Activated CD8-positive, alpha-beta T cell treated with anti-CD3 and anti-CD28 coated beads for 36 hours (primary cell): ENCODE measurements around the gene DNM3. TPM values are rescaled to one million over a fixed set of nuclear protein-coding genes. Genes with fewer than 3 reads are reported as not detected.

Source experiments
- ATAC-seq: fragments of 200-7000 bp; cut with Tn5 transposase; one replicate; pipeline ENCODE4 v1.10.0; 2021; ENCODE audit warnings: mild to moderate bottlenecking, moderate library complexity
- CTCF ChIA-PET: fragments of 350-600 bp; sonication (Branson Sonifier 250); formaldehyde crosslinking; loops from one replicate; lab custom pipeline; 2021; ENCODE audit warnings: antibody characterized with exemption; lab: Charles Lee
- POLR2A ChIA-PET: fragments of 350-600 bp; sonication (Branson Sonifier 250); formaldehyde crosslinking; loops from one replicate; lab custom pipeline; 2021; ENCODE audit warnings: antibody characterized with exemption; lab: Charles Lee
- DNase-seq: peaks from one replicate; pipeline ENCODE4 v3.0.0-alpha.2; 2020
- H3K27ac Mint-ChIP-seq: one replicate; pipeline ENCODE4 v1.8.0; 2021; ENCODE audit warnings: mild to moderate bottlenecking, mixed read lengths
- H3K27me3 Mint-ChIP-seq: one replicate; pipeline ENCODE4 v1.8.0; 2021; ENCODE audit warnings: mixed read lengths
- H3K36me3 Mint-ChIP-seq: one replicate; pipeline ENCODE4 v1.8.0; 2021; ENCODE audit warnings: low read depth, mixed read lengths
- H3K4me1 Mint-ChIP-seq: one replicate; pipeline ENCODE4 v1.8.0; 2021; ENCODE audit warnings: low read depth, mixed read lengths
- H3K4me3 Mint-ChIP-seq: one replicate; pipeline ENCODE4 v1.8.0; 2021; ENCODE audit warnings: mild to moderate bottlenecking, moderate library complexity, mixed read lengths
- H3K9me3 Mint-ChIP-seq: one replicate; pipeline ENCODE4 v1.8.0; 2021; ENCODE audit warnings: mixed read lengths
- CTCF ChIP-seq: fragments of 200-600 bp; IDR thresholded peaks from one replicate; pipeline ENCODE4 v1.8.0; 2022; ENCODE audit warnings: antibody characterized with exemption, mild to moderate bottlenecking
- intact Hi-C: fragments of 100-400 bp; cut with micrococcal nuclease; formaldehyde crosslinking; loops from one replicate; pipeline ENCODE4 v1.10.0; 2022
- total RNA-seq, 2 experiments: library from RNA; stranded (reverse); gene quantifications; one replicate each; pipeline ENCODE4 v1.2.3, GENCODE V29; 2021

Gene DNM3
- total RNA-seq, 2 experiments from 2014 or later, result 0.58 to 1.1 TPM

GRCh38 chr1:171850651-171851350 lies 9.5 kb downstream of the DNM3 start:
- H3K27me3 Mint-ChIP-seq, result peaks cover 3% of the 10 kb centered on the region
- H3K27ac Mint-ChIP-seq, result no peak overlapping the region
- no peaks in the 10 kb centered on the region for H3K4me1 Mint-ChIP-seq
- TF ChIP-seq CTCF, result no peak
- POLR2A ChIA-PET, result no interaction called here
- H3K36me3 Mint-ChIP-seq, result no peaks in the 10 kb centered on the region
- intact Hi-C loops, result no loop called here
- CTCF ChIA-PET, result interaction anchor here (0.7 to 1.2 kb wide), 2 partner anchors 49 to 66 kb away, joined by 3 read pairs; no protein-coding TSS in a partner anchor
- DNase-seq, result no peak
- H3K9me3 Mint-ChIP-seq, result no peaks in the 10 kb centered on the region
- no peak overlapping the region for H3K4me3 Mint-ChIP-seq
- ATAC-seq, result no peak

- Mint-ChIP-seq H3K27ac (no peak overlapping the region), H3K27me3 (peaks cover 8% of the 10 kb centered on the region), H3K4me3 (no peak overlapping the region), H3K9me3 (no peaks in the 10 kb centered on the region), H3K36me3 (no peaks in the 10 kb centered on the region), H3K4me1 (no peaks in the 10 kb centered on the region)
- CTCF ChIA-PET, result no interaction called here
- DNase-seq, result no peak
- no peak for ATAC-seq
- no peak for TF ChIP-seq CTCF
- intact Hi-C loops, result no loop called here
- POLR2A ChIA-PET, result no interaction called here
These were observed 11.0 kb downstream of the DNM3 start for GRCh38 chr1:171852272-171852671.

- H3K9me3 Mint-ChIP-seq, result no peaks in the 10 kb centered on the region
- CTCF ChIA-PET, result no interaction called here
- POLR2A ChIA-PET, result no interaction called here
- no peak for TF ChIP-seq CTCF
- no peak for ATAC-seq
- no peak overlapping the region for H3K4me3 Mint-ChIP-seq
- intact Hi-C loops, result no loop called here
- peaks cover 12% of the 10 kb centered on the region for H3K27me3 Mint-ChIP-seq
- H3K36me3 Mint-ChIP-seq, result peaks cover 5% of the 10 kb centered on the region
- no peak for DNase-seq
- H3K27ac Mint-ChIP-seq, result no peak overlapping the region
- no peaks in the 10 kb centered on the region for H3K4me1 Mint-ChIP-seq
These were observed 14.1 kb downstream of the DNM3 start for GRCh38 chr1:171855381-171855780.

GRCh38 chr1:171858696-171859095 lies 17.4 kb downstream of the DNM3 start:
- Mint-ChIP-seq H3K4me1 (no peaks in the 10 kb centered on the region), H3K36me3 (peaks cover 5% of the 10 kb centered on the region), H3K9me3 (no peaks in the 10 kb centered on the region), H3K27ac (no peak overlapping the region), H3K27me3 (peaks cover 12% of the 10 kb centered on the region), H3K4me3 (no peak overlapping the region)
- CTCF ChIA-PET, result interaction anchor here (1.2 to 1.5 kb wide), 3 partner anchors 14 to 125 kb away, joined by 4 to 5 read pairs (median 5); no protein-coding TSS in a partner anchor
- ATAC-seq (no peak), DNase-seq (no peak)
- intact Hi-C loops, result no loop called here
- no peak for TF ChIP-seq CTCF
- POLR2A ChIA-PET, result interaction anchor here (0.7 kb wide), 1 partner anchor 28 kb away, joined by 3 read pairs; no protein-coding TSS in a partner anchor

- H3K4me3 Mint-ChIP-seq, result no peak overlapping the region
- intact Hi-C loops, result no loop called here
- ChIA-PET POLR2A (no interaction called here), CTCF (no interaction called here)
- no peaks in the 10 kb centered on the region for H3K9me3 Mint-ChIP-seq
- no peaks in the 10 kb centered on the region for H3K4me1 Mint-ChIP-seq
- peaks cover 5% of the 10 kb centered on the region for H3K36me3 Mint-ChIP-seq
- no peak for DNase-seq
- no peak for ATAC-seq
- TF ChIP-seq CTCF, result no peak
- peaks cover 11% of the 10 kb centered on the region for H3K27me3 Mint-ChIP-seq
- H3K27ac Mint-ChIP-seq, result no peak overlapping the region
These were observed 19.4 kb downstream of the DNM3 start for GRCh38 chr1:171860696-171861095.
